Upper lobe of left lung (tissue), 6 donors: ENCODE results near the gene C4B. TPM values are rescaled to one million over a fixed set of nuclear protein-coding genes. Genes with fewer than 3 reads are reported as not detected.

Experiments used
- ATAC-seq, 2 donors: fragments of 200-7000 bp; cut with Tn5 transposase; one replicate each; pipeline ENCODE4 v1.9.1; 2022; ENCODE audit warnings: mild to moderate bottlenecking in 2 of 2, moderate library complexity in 2 of 2; ENCODE audit not compliant: low FRiP score in 2 of 2
- DNase-seq, 2 donors: peaks; one replicate each; pipeline ENCODE4 v3.0.0-alpha.2; 2019 to 2020
- H3K27ac ChIP-seq, 4 donors: fragments of 200-600 bp; sonication (generic); one replicate each; pipeline ENCODE4 v1.5.1; 2016 to 2019
- H3K27me3 ChIP-seq, 4 donors: fragments of 200-600 bp; sonication (generic); one replicate each; pipeline ENCODE4 v1.5.1; 2017 to 2019
- H3K36me3 ChIP-seq, 4 donors: fragments of 200-600 bp; sonication (generic); one replicate each; pipeline ENCODE4 v1.5.1; 2016 to 2019
- H3K4me1 ChIP-seq, 4 donors: fragments of 200-600 bp; sonication (generic); one replicate each; pipeline ENCODE4 v1.5.1; 2018 to 2019
- H3K4me3 ChIP-seq, 4 donors: fragments of 200-600 bp; sonication (generic); one replicate each; pipeline ENCODE4 v1.5.1; 2017 to 2019; ENCODE audit warnings: mild to moderate bottlenecking in 2 of 4, moderate library complexity in 1 of 4
- H3K9me3 ChIP-seq, 4 donors: fragments of 200-600 bp; sonication (generic); one replicate each; pipeline ENCODE4 v1.5.1; 2018 to 2019
- EP300 ChIP-seq, 4 donors: sonication (generic); formaldehyde crosslinking; IDR thresholded peaks; one replicate each; pipeline ENCODE4 v1.5.1; 2017; ENCODE audit warnings: antibody characterized with exemption in 4 of 4, control low read depth in 2 of 4
- POLR2A ChIP-seq, 4 donors: fragments of 450-650 bp; IDR thresholded peaks; one replicate each; pipeline ENCODE4 v1.5.1; 2016 to 2017; ENCODE audit warnings: antibody characterized with exemption in 4 of 4, mild to moderate bottlenecking in 2 of 4
- POLR2AphosphoS5 ChIP-seq, 2 donors: sonication (generic); formaldehyde crosslinking; IDR thresholded peaks; one replicate each; pipeline ENCODE4 v1.5.1; 2017; ENCODE audit warnings: antibody characterized with exemption in 2 of 2
- WGBS, 2 donors: methylation state at CpG; one replicate each; pipeline ENCODE4 v1.1.5; 2017 to 2018; 5-methylcytosine and 5-hydroxymethylcytosine counted together
- total RNA-seq, 6 donors: library from RNA; depleted of rRNA in 4 of 6; stranded (reverse); fragments of >200 nt in 4 of 6; gene quantifications; one replicate each; pipeline versions ENCODE4 v1.1.0 to v1.2.1, GENCODE V29; 2016 to 2021
- TF ChIP-seq, protein P1 (sequence below), 6 experiments: fragments of 450-650 bp in 4 of 6; fragments of 200-600 bp in 2 of 6; sonication (generic) in 2 of 6; IDR thresholded peaks; one replicate each; pipeline ENCODE4 v1.5.1; 2016 to 2019; ENCODE audit warnings: antibody characterized with exemption in 6 of 6
- donor health status: DM: no; HTN: no; CAD: no; lungs with moderate emphysema.
- donor health status: DM: no; HTN: yes; CAD: no; lungs with severe emphysema.

Gene C4B
- total RNA-seq, 6 donors from 2014 or later = 85.7 to 193 (median 97.7) TPM

DNA sequence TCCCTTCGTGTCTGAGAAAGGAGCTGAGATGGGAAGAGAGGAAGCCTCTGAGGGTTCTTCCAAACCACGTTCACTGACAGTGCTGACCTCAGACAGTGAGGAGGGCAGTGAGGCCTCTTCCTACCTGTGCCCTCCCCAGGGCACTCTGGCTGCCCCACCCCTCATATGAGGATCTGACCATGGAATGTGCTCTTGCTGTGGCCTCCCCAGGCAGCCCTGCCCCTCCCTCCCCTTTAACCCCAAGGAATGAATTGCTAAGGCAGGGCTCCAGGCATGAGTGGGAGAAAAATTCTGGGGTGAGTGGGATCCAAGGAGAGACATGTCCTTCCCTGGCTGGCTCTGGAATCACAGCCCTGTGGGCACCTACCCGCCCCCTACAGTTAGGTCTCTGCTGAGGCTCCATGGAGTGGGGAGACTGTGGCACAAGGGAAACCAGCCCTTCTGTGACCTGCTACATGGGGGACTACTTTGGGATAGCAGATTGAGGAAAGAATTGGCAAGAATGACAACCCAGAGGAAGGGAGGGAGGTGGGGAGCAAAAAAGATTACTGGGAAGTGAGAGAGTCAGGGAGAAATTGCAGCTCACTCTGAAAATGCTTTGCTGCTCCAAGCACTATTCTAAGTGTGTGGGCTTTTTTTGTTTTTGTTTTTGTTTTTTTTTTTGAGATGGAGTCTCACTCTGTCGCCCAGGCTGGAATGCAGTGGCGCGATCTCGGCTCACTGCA lies 65.1 kb downstream of the C4B start:
- WGBS, 2 donors = 74 to 75% methylated on average over 5 to 7 of the region's 7 CpGs
- DNase-seq (no peak), ATAC-seq (no peak)
- TF ChIP-seq, protein P1, sequence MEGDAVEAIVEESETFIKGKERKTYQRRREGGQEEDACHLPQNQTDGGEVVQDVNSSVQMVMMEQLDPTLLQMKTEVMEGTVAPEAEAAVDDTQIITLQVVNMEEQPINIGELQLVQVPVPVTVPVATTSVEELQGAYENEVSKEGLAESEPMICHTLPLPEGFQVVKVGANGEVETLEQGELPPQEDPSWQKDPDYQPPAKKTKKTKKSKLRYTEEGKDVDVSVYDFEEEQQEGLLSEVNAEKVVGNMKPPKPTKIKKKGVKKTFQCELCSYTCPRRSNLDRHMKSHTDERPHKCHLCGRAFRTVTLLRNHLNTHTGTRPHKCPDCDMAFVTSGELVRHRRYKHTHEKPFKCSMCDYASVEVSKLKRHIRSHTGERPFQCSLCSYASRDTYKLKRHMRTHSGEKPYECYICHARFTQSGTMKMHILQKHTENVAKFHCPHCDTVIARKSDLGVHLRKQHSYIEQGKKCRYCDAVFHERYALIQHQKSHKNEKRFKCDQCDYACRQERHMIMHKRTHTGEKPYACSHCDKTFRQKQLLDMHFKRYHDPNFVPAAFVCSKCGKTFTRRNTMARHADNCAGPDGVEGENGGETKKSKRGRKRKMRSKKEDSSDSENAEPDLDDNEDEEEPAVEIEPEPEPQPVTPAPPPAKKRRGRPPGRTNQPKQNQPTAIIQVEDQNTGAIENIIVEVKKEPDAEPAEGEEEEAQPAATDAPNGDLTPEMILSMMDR (IDR thresholded peaks at IDR 0.05) = no peak
- no peak for TF ChIP-seq EP300 (IDR thresholded peaks at IDR 0.05)
- no peak for TF ChIP-seq POLR2AphosphoS5 (IDR thresholded peaks at IDR 0.05)
- TF ChIP-seq POLR2A (IDR thresholded peaks at IDR 0.05) = no peak
- peaks cover 0 to 3% (median 0%) of the 10 kb centered on the region in 4 donors for H3K4me1 ChIP-seq
- H3K36me3 ChIP-seq = peaks cover 0 to 72% (median 21%) of the 10 kb centered on the region in 4 donors
- no peak overlapping the region for H3K4me3 ChIP-seq
- H3K9me3 ChIP-seq = no peaks in the 10 kb centered on the region
- peak overlapping the region in 1 of 4 donors; percentile 28 for H3K27ac ChIP-seq
- no peaks in the 10 kb centered on the region for H3K27me3 ChIP-seq

DNA sequence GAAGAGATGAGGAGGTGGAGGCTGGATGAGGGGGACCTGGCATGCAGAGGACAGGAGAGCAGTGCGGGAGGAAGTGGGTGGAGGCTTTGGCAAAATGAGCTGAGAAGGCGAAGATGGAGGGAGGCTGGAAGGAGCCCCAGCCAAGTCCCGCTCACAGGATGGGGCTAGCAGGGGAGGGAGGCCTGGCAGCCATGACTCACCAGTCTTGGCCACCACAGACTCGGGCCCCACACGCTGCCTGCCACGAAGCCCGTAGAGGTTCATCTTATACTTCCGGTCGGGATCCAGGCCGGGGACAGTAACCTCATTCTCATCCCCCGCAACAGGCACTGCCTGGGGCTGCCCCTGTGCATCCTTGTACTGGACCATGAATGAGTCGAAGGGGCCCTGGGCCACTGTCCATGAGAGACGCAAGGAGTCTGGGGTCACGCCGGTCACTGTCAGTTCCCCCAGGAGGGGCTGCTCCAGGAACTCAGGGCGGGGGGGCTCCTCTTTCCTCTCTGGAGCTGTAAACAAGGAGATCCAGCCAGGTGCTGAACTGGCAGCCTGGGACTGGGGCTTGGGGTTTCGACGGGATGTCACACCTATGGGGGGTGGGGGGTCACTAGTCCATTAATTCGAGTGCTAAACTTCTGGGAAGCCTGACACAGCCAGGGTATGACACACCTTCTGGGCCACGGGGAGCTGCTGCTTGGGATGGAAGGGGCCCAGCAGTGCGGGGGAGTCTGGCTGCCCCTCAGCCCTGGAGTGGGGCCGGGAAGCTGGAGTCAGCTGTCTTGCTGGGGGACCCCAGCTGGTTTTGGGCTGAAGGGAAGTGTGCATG lies 66.8 kb downstream of the C4B start:
- 51 to 59% methylated on average over 8 to 17 of the region's 22 CpGs for WGBS, 2 donors

DNA sequence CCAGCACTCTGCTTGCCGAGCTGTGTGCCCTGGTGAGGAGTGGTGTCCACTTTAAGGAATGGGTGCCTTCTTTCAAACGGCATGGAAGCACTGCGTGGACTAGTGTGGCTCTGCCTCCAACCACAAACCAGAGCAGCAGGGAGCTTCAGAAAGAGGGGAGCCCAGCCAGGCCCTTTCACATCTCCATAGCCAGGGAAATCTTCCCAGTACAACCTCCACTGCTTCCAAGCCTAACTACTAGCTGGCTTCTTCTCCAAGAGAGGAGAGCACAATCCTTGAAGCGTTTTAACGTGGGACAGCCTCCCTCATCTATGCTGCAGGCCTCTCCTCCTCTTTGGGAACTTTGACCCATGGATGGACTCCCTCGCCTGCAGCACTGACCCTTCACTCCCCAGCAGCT lies 67.9 kb downstream of the C4B start:
- peak overlapping the region in 3 of 4 donors; percentile 37 to 75 (median 58) for H3K27ac ChIP-seq
- H3K9me3 ChIP-seq = no peaks in the 10 kb centered on the region
- H3K36me3 ChIP-seq = peaks cover 0 to 68% (median 16%) of the 10 kb centered on the region in 4 donors

More for the DNA sequence above, 66.8 kb downstream of the C4B start:
- Histone ChIP-seq H3K9me3 (no peaks in the 10 kb centered on the region), H3K4me3 (no peak overlapping the region), H3K27ac (peak overlapping the region; percentile 35 to 75 (median 62)), H3K36me3 (peaks cover 0 to 77% (median 19%) of the 10 kb centered on the region in 4 donors), H3K27me3 (no peaks in the 10 kb centered on the region), H3K4me1 (peaks cover 0 to 3% (median under 1%) of the 10 kb centered on the region in 4 donors)
- no peak for TF ChIP-seq POLR2A (IDR thresholded peaks at IDR 0.05)
- TF ChIP-seq, protein P1 (IDR thresholded peaks at IDR 0.05) = no peak
- TF ChIP-seq POLR2AphosphoS5 (IDR thresholded peaks at IDR 0.05) = no peak
- TF ChIP-seq EP300 (IDR thresholded peaks at IDR 0.05) = no peak
- no peak for DNase-seq
- ATAC-seq = peak; percentile 20 to 76

DNA sequence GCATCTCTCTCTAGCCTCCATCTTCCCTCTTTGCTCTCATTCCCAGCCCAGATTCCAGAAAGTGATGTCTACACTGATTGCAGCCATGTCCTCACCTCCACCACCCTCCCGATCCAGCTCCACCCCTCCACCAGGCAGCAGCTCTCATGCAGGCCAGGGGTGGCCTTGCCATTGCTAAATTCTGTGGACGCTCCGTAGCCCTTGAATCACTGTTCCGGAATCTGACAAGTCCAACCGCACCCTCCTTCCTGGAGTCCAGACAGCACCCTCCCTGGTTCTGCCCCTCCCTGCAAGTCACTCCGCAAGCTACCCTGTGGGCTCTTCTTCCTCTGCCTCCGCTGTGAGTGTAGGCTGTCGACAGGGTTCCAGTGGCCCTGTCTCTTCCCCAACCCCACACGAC lies 68.3 kb downstream of the C4B start:
- Histone ChIP-seq H3K4me3 (no peak overlapping the region), H3K9me3 (no peaks in the 10 kb centered on the region), H3K36me3 (peaks cover 0 to 63% (median 15%) of the 10 kb centered on the region in 4 donors), H3K27me3 (peaks cover 0 to 4% (median 1%) of the 10 kb centered on the region in 4 donors), H3K27ac (peak overlapping the region in 2 of 4 donors; percentile 15 to 53), H3K4me1 (peaks cover 11 to 17% (median 14%) of the 10 kb centered on the region in 4 donors)
- peak in 1 of 2 donors; percentile 34 for DNase-seq
- ATAC-seq = peak; percentile 40 to 83
- no peak for TF ChIP-seq POLR2A (IDR thresholded peaks at IDR 0.05)
- peak; percentile 37 to 52 for TF ChIP-seq POLR2AphosphoS5 (IDR thresholded peaks at IDR 0.05)
- peak in 1 of 4 donors; percentile 3 for TF ChIP-seq EP300 (IDR thresholded peaks at IDR 0.05)
- 75 to 81% methylated on average over 9 of the region's 9 CpGs for WGBS, 2 donors

More for the DNA sequence above, 67.9 kb downstream of the C4B start:
- peaks cover 6 to 12% (median 9%) of the 10 kb centered on the region in 4 donors for H3K4me1 ChIP-seq
- peaks cover 0 to 4% (median 1%) of the 10 kb centered on the region in 4 donors for H3K27me3 ChIP-seq
- DNase-seq (no peak), ATAC-seq (no peak)
- H3K4me3 ChIP-seq = no peak overlapping the region
- TF ChIP-seq, protein P1 (IDR thresholded peaks at IDR 0.05) = no peak
- TF ChIP-seq POLR2A (IDR thresholded peaks at IDR 0.05) (no peak), EP300 (IDR thresholded peaks at IDR 0.05) (no peak), POLR2AphosphoS5 (IDR thresholded peaks at IDR 0.05) (no peak)
- 60 to 79% methylated on average over 5 to 6 of the region's 6 CpGs for WGBS, 2 donors
